GM18861 (cell line): ENCODE data around the gene SOST.

Experiments
- ATAC-seq: cut with Tn5 transposase; IDR thresholded peaks from one replicate; pipeline ENCODE4 v1.9.1; 2021; ENCODE audit not compliant: unreplicated experiment

Gene SOST

GRCh38 chr17:43710101-43710500, 48.5 kb downstream of the SOST start:
- ATAC-seq, result no peak

- no peak for ATAC-seq
Measured at GRCh38 chr17:43709210-43709609, 49.4 kb downstream of the SOST start.

- ATAC-seq, result no peak
Measured at GRCh38 chr17:43707184-43707583, 51.4 kb downstream of the SOST start.

DNA sequence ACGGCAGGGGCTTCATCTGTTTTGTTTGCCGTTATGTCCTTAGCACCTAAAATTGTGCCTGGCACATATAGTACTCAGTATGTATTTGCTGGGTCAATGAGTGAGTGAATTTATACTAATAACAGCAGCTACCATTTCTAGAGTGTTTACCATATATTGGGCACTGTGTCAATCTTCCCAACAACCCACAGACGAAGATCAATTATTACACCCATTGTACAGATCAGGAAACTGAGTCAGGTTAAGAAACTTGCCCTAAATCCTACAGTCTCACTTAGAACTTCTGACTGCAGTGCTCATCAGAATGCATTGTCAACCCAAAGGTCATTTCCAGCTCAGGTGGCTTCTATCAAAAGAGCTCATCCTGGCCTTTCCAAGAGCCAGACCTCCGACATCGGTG, 52.4 kb downstream of the SOST start:
- no peak for ATAC-seq
